AG04450 (cell line): ENCODE data around the gene TMEM205. TPM values are rescaled to one million over a fixed set of nuclear protein-coding genes. Genes with fewer than 3 reads are reported as not detected.
"Not testable (repeated sequence)": the region's sequence is repeated elsewhere in the genome, so short reads cannot be mapped to it uniquely, and the experiment has no call there.

Experiments used
- CTCF ChIA-PET: fragments of 300-600, 350-600 bp; formaldehyde crosslinking; extraction: SDS; loops from one replicate; lab custom pipeline; 2022; ENCODE audit warnings: antibody characterized with exemption, inconsistent platforms; lab: Charles Lee
- POLR2A ChIA-PET: fragments of 350-600 bp; formaldehyde crosslinking; extraction: SDS; loops from one replicate; lab custom pipeline; 2021; ENCODE audit warnings: antibody characterized with exemption, inconsistent platforms; lab: Yijun Ruan, JAX
- DNase-seq: peaks from one replicate; pipeline ENCODE4 v3.0.0-alpha.2; 2011; ENCODE audit warnings: low read depth, low spot score
- H3K27ac ChIP-seq: one replicate; pipeline ENCODE4 v1.5.1; 2012; ENCODE audit warnings: low read depth, low read length, control low read depth
- H3K27me3 ChIP-seq: one replicate; pipeline ENCODE4 v1.6.0; 2012; ENCODE audit warnings: low read length; ENCODE audit not compliant: control insufficient read depth, insufficient read depth
- H3K4me3 ChIP-seq: 2 replicates; pipeline ENCODE4 v1.5.1; 2011; ENCODE audit warnings: mild to moderate bottlenecking, low read depth, low read length, control low read depth
- H3K9me3 ChIP-seq: 2 replicates; pipeline ENCODE4 v1.5.1; 2012; ENCODE audit warnings: low read length; ENCODE audit not compliant: control insufficient read depth, insufficient read depth
- CTCF ChIP-seq: IDR thresholded peaks from 2 replicates; pipeline ENCODE4 v1.5.1; 2011; ENCODE audit warnings: low read depth, low read length, control low read depth, inconsistent platforms
- polyA plus RNA-seq: library from polyadenylated mRNA; depleted of rRNA; stranded (reverse); fragments of >200 nt; gene quantifications from 2 replicates; pipeline ENCODE4 v1.2.3, GENCODE V29; 2011

Gene TMEM205
- polyA plus RNA-seq, 1 experiment: 71.9 TPM

GRCh38 chr19:11347546-11348039 is 1.5 kb upstream of the TMEM205 start:
- no peak for TF ChIP-seq CTCF
- H3K27me3 ChIP-seq: no peaks in the 10 kb centered on the region
- H3K4me3 ChIP-seq: no peak overlapping the region
- H3K9me3 ChIP-seq: peaks cover 14% of the 10 kb centered on the region
- DNase-seq: no peak
- POLR2A ChIA-PET: no interaction called here
- CTCF ChIA-PET: interaction anchor here (1.6 to 1.7 kb wide), 1 partner anchor 33 kb away, joined by 4 to 8 read pairs; no protein-coding TSS in a partner anchor
- H3K27ac ChIP-seq: no peak overlapping the region

- POLR2A ChIA-PET: interaction anchor here (1.0 kb wide), 2 partner anchors 21 kb away, joined by 8 to 11 read pairs; no protein-coding TSS in a partner anchor
- H3K27ac ChIP-seq: peak overlapping the region; percentile 39
- no peak for TF ChIP-seq CTCF
- H3K9me3 ChIP-seq: peaks cover 14% of the 10 kb centered on the region
- H3K4me3 ChIP-seq: peak overlapping the region; percentile 90
- no peaks in the 10 kb centered on the region for H3K27me3 ChIP-seq
- DNase-seq: no peak
- CTCF ChIA-PET: no interaction called here
Measured at GRCh38 chr19:11345122-11345803, 805 bp downstream of the TMEM205 start.

- TF ChIP-seq CTCF: no peak
- Histone ChIP-seq H3K27ac (no peak overlapping the region), H3K4me3 (no peak overlapping the region), H3K9me3 (no peaks in the 10 kb centered on the region; the same call in 1 of the 2 replicates), H3K27me3 (no peaks in the 10 kb centered on the region)
- DNase-seq: no peak
- CTCF ChIA-PET: interaction anchor here (1.6 kb wide), 1 partner anchor 140 kb away, joined by 6 read pairs; no protein-coding TSS in a partner anchor
- POLR2A ChIA-PET: interaction anchor here (0.6 kb wide), 1 partner anchor 20 kb away, joined by 3 read pairs; no protein-coding TSS in a partner anchor
Measured at GRCh38 chr19:11342429-11342828, 3.6 kb downstream of the TMEM205 start.

- ChIA-PET CTCF (interaction anchor here (0.6 to 2.3 kb wide), 3 partner anchors 43 to 104 kb away, joined by 3 to 7 read pairs (median 3); no protein-coding TSS in a partner anchor), POLR2A (interaction anchor here (0.5 to 1.6 kb wide), 4 partner anchors 16 to 218 kb away, joined by 3 to 4 read pairs (median 4); partner anchors contain the start of gene SWSAP1)
- H3K4me3 ChIP-seq: peak overlapping the region; percentile 73; the same call in 1 of the 2 replicates
- not testable (repeated sequence) for DNase-seq, H3K9me3 ChIP-seq, H3K27ac ChIP-seq, H3K27me3 ChIP-seq
Measured at GRCh38 chr19:11340099-11340467, 6.0 kb downstream of the TMEM205 start.

- Histone ChIP-seq H3K27ac (no peak within 1 kb of the TSS), H3K9me3 (no peaks in the 10 kb centered on the region; the same call in 1 of the 2 replicates), H3K27me3 (no peaks in the 10 kb centered on the region), H3K4me3 (peak within 1 kb of the TSS; percentile 73)
- peak; percentile 63 for DNase-seq
- CTCF ChIA-PET: interaction anchor here (0.6 to 2.3 kb wide), 4 partner anchors 42 to 105 kb away, joined by 3 to 7 read pairs (median 4); no protein-coding TSS in a partner anchor
- TF ChIP-seq CTCF: no peak
- POLR2A ChIA-PET: interaction anchor here (0.5 to 1.6 kb wide), 4 partner anchors 15 to 219 kb away, joined by 3 to 4 read pairs (median 4); partner anchors contain the start of gene SWSAP1
Measured at GRCh38 chr19:11339254-11340098, 6.6 kb downstream of the TMEM205 start, which contains the start of gene RAB3D. Gene RAB3D, minus strand, starts transcription at chr19:11339657. Its CDS starts 2,258 bp downstream, at chr19:11337399.
